ENCODE data around the gene DEAF1.

Gene DEAF1

GRCh38 chr11:721741-722345 is 26.8 kb upstream of the DEAF1 start:
- peak; percentile 65 for DNase-seq

GRCh38 chr11:721247-721740 is 26.3 kb upstream of the DEAF1 start:
- DNase-seq: no peak

- peak; percentile 47 for DNase-seq
These were observed 25.7 kb upstream of the DEAF1 start for GRCh38 chr11:720642-721246.

GRCh38 chr11:720017-720641 is 25.1 kb upstream of the DEAF1 start:
- DNase-seq: no peak

- no peak for DNase-seq
These were observed 24.4 kb upstream of the DEAF1 start for GRCh38 chr11:719214-720016.

GRCh38 chr11:714436-714835 is 19.4 kb upstream of the DEAF1 start:
- DNase-seq: no peak

GRCh38 chr11:709109-709997 is 14.3 kb upstream of the DEAF1 start:
- no peak for DNase-seq

GRCh38 chr11:708511-708910 is 13.5 kb upstream of the DEAF1 start:
- no peak for DNase-seq

GRCh38 chr11:707817-708420 is 12.9 kb upstream of the DEAF1 start:
- DNase-seq: no peak

- DNase-seq: no peak
These were observed 12.2 kb upstream of the DEAF1 start for GRCh38 chr11:706957-707816.

GRCh38 chr11:706439-706956 is 11.5 kb upstream of the DEAF1 start:
- no peak for DNase-seq

GRCh38 chr11:705646-706438 is 10.8 kb upstream of the DEAF1 start, which contains the start of gene EPS8L2:
TSS of gene EPS8L2 (plus strand) at chr11:706231. CDS start at chr11:709408, 3,177 bp downstream.
- DNase-seq: peak; percentile 37

GRCh38 chr11:704781-705645 is 10.0 kb upstream of the DEAF1 start:
- DNase-seq: no peak

GRCh38 chr11:704228-704674 is 9.2 kb upstream of the DEAF1 start:
- no peak for DNase-seq

- no peak for DNase-seq
These were observed 8.5 kb upstream of the DEAF1 start for GRCh38 chr11:703506-703905.

GRCh38 chr11:702462-703461 is 7.7 kb upstream of the DEAF1 start:
- no peak for DNase-seq

- DNase-seq: no peak
These were observed 6.9 kb upstream of the DEAF1 start for GRCh38 chr11:701741-702461.

All from stimulated activated CD4-positive, alpha-beta T cell treated with anti-CD3 and anti-CD28 coated beads, Interleukin-15, amount 100 ng/mL, for 24 hours (primary cell).